AG04449 (cell line): ENCODE data around the gene FRAS1.

ENCODE experiments used
- CTCF ChIA-PET: fragments of 350-600 bp; formaldehyde crosslinking; extraction: SDS; loops from one replicate; lab custom pipeline; 2021; ENCODE audit warnings: antibody characterized with exemption; lab: Yijun Ruan, JAX
- POLR2A ChIA-PET: fragments of 400-600, 350-600 bp; formaldehyde crosslinking; extraction: SDS; loops from one replicate; lab custom pipeline; 2020; ENCODE audit warnings: antibody characterized with exemption, inconsistent platforms; lab: Yijun Ruan, JAX
- DNase-seq: peaks from one replicate; pipeline ENCODE4 v3.0.0-alpha.2; 2010; ENCODE audit warnings: low read depth, low spot score
- H3K4me3 ChIP-seq: 2 replicates; pipeline ENCODE4 v1.5.1; 2011; ENCODE audit warnings: low read depth, mild to moderate bottlenecking, control low read depth, low read length
- CTCF ChIP-seq: IDR thresholded peaks from one replicate; pipeline ENCODE4 v1.5.1; 2011; ENCODE audit warnings: mild to moderate bottlenecking, moderate library complexity, low read length, control low read depth, inconsistent platforms; ENCODE audit not compliant: insufficient read depth; ENCODE audit errors: missing control alignments

FRAS1 gene

GRCh38 chr4:78074759-78075158 is 17.6 kb downstream of the FRAS1 start:
- no peak for TF ChIP-seq CTCF
- DNase-seq = no peak
- CTCF ChIA-PET = interaction anchor here (0.9 kb wide), 1 partner anchor 15 kb away, joined by 3 read pairs; no protein-coding TSS in a partner anchor
- POLR2A ChIA-PET = no interaction called here
- H3K4me3 ChIP-seq = no peak overlapping the region

GRCh38 chr4:78075986-78076385 is 18.9 kb downstream of the FRAS1 start:
- H3K4me3 ChIP-seq = no peak overlapping the region
- POLR2A ChIA-PET = no interaction called here
- CTCF ChIA-PET = interaction anchor here (0.9 kb wide), 1 partner anchor 16 kb away, joined by 3 read pairs; no protein-coding TSS in a partner anchor
- DNase-seq = no peak
- no peak for TF ChIP-seq CTCF

GRCh38 chr4:78078101-78078500 is 21.0 kb downstream of the FRAS1 start:
- CTCF ChIA-PET = no interaction called here
- no peak overlapping the region for H3K4me3 ChIP-seq
- no peak for TF ChIP-seq CTCF
- POLR2A ChIA-PET = no interaction called here
- DNase-seq = no peak

- no peak overlapping the region for H3K4me3 ChIP-seq
- CTCF ChIA-PET = no interaction called here
- no peak for TF ChIP-seq CTCF
- no peak for DNase-seq
- POLR2A ChIA-PET = no interaction called here
These were observed 22.8 kb downstream of the FRAS1 start for GRCh38 chr4:78079726-78080430.

GRCh38 chr4:78081541-78081940 is 24.4 kb downstream of the FRAS1 start:
- POLR2A ChIA-PET = no interaction called here
- H3K4me3 ChIP-seq = no peak overlapping the region
- CTCF ChIA-PET = no interaction called here
- no peak for TF ChIP-seq CTCF
- DNase-seq = no peak

- POLR2A ChIA-PET = no interaction called here
- CTCF ChIA-PET = no interaction called here
- TF ChIP-seq CTCF = no peak
These were observed 25.9 kb downstream of the FRAS1 start for GRCh38 chr4:78083035-78083434.

More at GRCh38 chr4:78083035-78083434, 25.9 kb downstream of the FRAS1 start:
- no peak for DNase-seq
- H3K4me3 ChIP-seq = no peak overlapping the region
